H9 (cell line): Measurements from ENCODE around the gene SLCO3A1. TPM values are rescaled to one million over a fixed set of nuclear protein-coding genes. Genes with fewer than 3 reads are reported as not detected.

Source experiments
- DNase-seq: peaks from one replicate; pipeline ENCODE4 v3.0.0-alpha.2; 2017
- H2AFZ ChIP-seq: one replicate; pipeline ENCODE4 v1.6.1; 2013; ENCODE audit warnings: mild to moderate bottlenecking, low read length, control low read depth, moderate library complexity
- H2AK5ac ChIP-seq: 2 replicates; pipeline ENCODE4 v1.6.1; 2013; ENCODE audit warnings: low read length, control low read depth, mixed read lengths; ENCODE audit not compliant: insufficient read length
- H2BK120ac ChIP-seq: one replicate; pipeline ENCODE4 v1.6.1; 2013; ENCODE audit warnings: low read depth, mild to moderate bottlenecking, low read length, control low read depth, inconsistent platforms; ENCODE audit not compliant: poor library complexity, severe bottlenecking
- H2BK12ac ChIP-seq: 2 replicates; pipeline ENCODE4 v1.6.1; 2013; ENCODE audit warnings: low read length, control low read depth, mixed read lengths, low read depth; ENCODE audit not compliant: insufficient read length
- H2BK15ac ChIP-seq: 2 replicates; pipeline ENCODE4 v1.6.1; 2013; ENCODE audit warnings: low read depth, low read length, control low read depth
- H2BK20ac ChIP-seq: one replicate; pipeline ENCODE4 v1.6.1; 2013; ENCODE audit warnings: low read depth, mild to moderate bottlenecking, low read length, control low read depth, inconsistent platforms; ENCODE audit not compliant: poor library complexity, severe bottlenecking
- H2BK5ac ChIP-seq: 2 replicates; pipeline ENCODE4 v1.6.1; 2013; ENCODE audit warnings: low read length, control low read depth, mixed read lengths; ENCODE audit not compliant: insufficient read length
- H3K14ac ChIP-seq: 2 replicates; pipeline ENCODE4 v1.6.1; 2013; ENCODE audit warnings: low read length, control low read depth; ENCODE audit not compliant: insufficient read depth
- H3K18ac ChIP-seq: 2 replicates; pipeline ENCODE4 v1.6.1; 2013; ENCODE audit warnings: low read depth, mild to moderate bottlenecking, mixed read lengths, low read length, control low read depth; ENCODE audit not compliant: insufficient read length
- H3K23ac ChIP-seq: 2 replicates; pipeline ENCODE4 v1.6.1; 2013; ENCODE audit warnings: low read length, control low read depth, mixed read lengths, low read depth; ENCODE audit not compliant: insufficient read length
- H3K23me2 ChIP-seq: 2 replicates; pipeline ENCODE4 v1.6.1; 2013; ENCODE audit warnings: low read depth, mild to moderate bottlenecking, mixed read lengths, low read length, control low read depth; ENCODE audit not compliant: insufficient read length, poor library complexity, severe bottlenecking
- H3K27ac ChIP-seq: 2 replicates; pipeline ENCODE4 v1.5.1; 2013; ENCODE audit warnings: low read length, control low read depth, mixed read lengths, low read depth; ENCODE audit not compliant: insufficient read length
- H3K27me3 ChIP-seq: 2 replicates; pipeline ENCODE4 v1.6.1; 2013; ENCODE audit warnings: low read length, control low read depth, inconsistent platforms; ENCODE audit not compliant: insufficient read depth
- H3K4ac ChIP-seq: 2 replicates; pipeline ENCODE4 v1.6.1; 2013; ENCODE audit warnings: low read depth, mild to moderate bottlenecking, control low read depth, inconsistent platforms, low read length, moderate library complexity
- H3K4me1 ChIP-seq: 2 replicates; pipeline ENCODE4 v1.6.1; 2013; ENCODE audit warnings: low read length, control low read depth, inconsistent platforms; ENCODE audit not compliant: insufficient read depth
- H3K4me2 ChIP-seq: 2 replicates; pipeline ENCODE4 v1.6.1; 2013; ENCODE audit warnings: low read length, control low read depth, mixed read lengths; ENCODE audit not compliant: insufficient read length, insufficient read depth
- H3K56ac ChIP-seq: 2 replicates; pipeline ENCODE4 v1.6.1; 2013; ENCODE audit warnings: low read depth, mild to moderate bottlenecking, mixed read lengths, low read length, control low read depth; ENCODE audit not compliant: insufficient read length
- H3K79me1 ChIP-seq: 2 replicates; pipeline ENCODE4 v1.6.1; 2013; ENCODE audit warnings: low read depth, mild to moderate bottlenecking, moderate library complexity, low read length, control low read depth, inconsistent platforms; ENCODE audit not compliant: insufficient read depth, poor library complexity, severe bottlenecking
- H3K79me2 ChIP-seq: 2 replicates; pipeline ENCODE4 v1.6.1; 2013; ENCODE audit warnings: low read length, control low read depth, inconsistent platforms; ENCODE audit not compliant: insufficient read depth
- H3K9ac ChIP-seq: 2 replicates; pipeline ENCODE4 v1.6.1; 2013; ENCODE audit warnings: low read length, control low read depth, mixed read lengths; ENCODE audit not compliant: insufficient read length; ENCODE audit errors: extremely low read depth
- H3K9me3 ChIP-seq: one replicate; pipeline ENCODE4 v1.6.1; 2013; ENCODE audit warnings: low read depth, low read length, inconsistent platforms; ENCODE audit not compliant: control insufficient read depth
- H3T11ph ChIP-seq: one replicate; pipeline ENCODE4 v1.6.1; 2013; ENCODE audit warnings: mild to moderate bottlenecking, low read length, control low read depth, inconsistent platforms
- H4K20me1 ChIP-seq: one replicate; pipeline ENCODE4 v1.6.1; 2013; ENCODE audit not compliant: control insufficient read depth, insufficient read length, insufficient read depth
- H4K5ac ChIP-seq: 2 replicates; pipeline ENCODE4 v1.6.1; 2013; ENCODE audit warnings: low read depth, mild to moderate bottlenecking, mixed read lengths, low read length, control low read depth; ENCODE audit not compliant: insufficient read length
- H4K8ac ChIP-seq: replicated peaks from 2 replicates; pipeline ENCODE4 v1.6.1; 2013; ENCODE audit warnings: low read length, control low read depth, mixed read lengths, low read depth; ENCODE audit not compliant: insufficient read length
- H4K91ac ChIP-seq: 2 replicates; pipeline ENCODE4 v1.6.1; 2013; ENCODE audit warnings: low read depth, mild to moderate bottlenecking, moderate library complexity, mixed read lengths, low read length, control low read depth; ENCODE audit not compliant: insufficient read length
- H3K27ac Mint-ChIP-seq, 3 experiments: 2 replicates in 2 of 3; 3 replicates in 1 of 3; pipeline ENCODE4 v1.8.0; 2020 to 2021; ENCODE audit warnings: mixed read lengths in 3 of 3, mild to moderate bottlenecking in 1 of 3, moderate library complexity in 1 of 3
- H3K27me3 Mint-ChIP-seq: 2 replicates; pipeline ENCODE4 v1.8.0; 2021; ENCODE audit warnings: low read depth, mild to moderate bottlenecking, moderate library complexity, mixed read lengths
- H3K36me3 Mint-ChIP-seq, 3 experiments: 2 replicates in 2 of 3; 3 replicates in 1 of 3; pipeline ENCODE4 v1.8.0; 2020 to 2021; ENCODE audit warnings: low read depth in 3 of 3, mixed read lengths in 3 of 3; ENCODE audit not compliant: insufficient read depth in 1 of 3
- H3K4me1 Mint-ChIP-seq, 2 experiments: 2 replicates each; pipeline ENCODE4 v1.8.0; 2020; ENCODE audit warnings: mixed read lengths in 2 of 2
- H3K4me3 Mint-ChIP-seq, 2 experiments: 2 replicates in 1 of 2; 3 replicates in 1 of 2; pipeline ENCODE4 v1.8.0; 2020 to 2021; ENCODE audit warnings: mild to moderate bottlenecking in 2 of 2, mixed read lengths in 2 of 2, moderate library complexity in 1 of 2
- H3K9me3 Mint-ChIP-seq, 2 experiments: 2 replicates in 1 of 2; 3 replicates in 1 of 2; pipeline ENCODE4 v1.8.0; 2020; ENCODE audit warnings: mild to moderate bottlenecking in 2 of 2, mixed read lengths in 2 of 2, moderate library complexity in 1 of 2
- CTCF ChIP-seq: fragments of 200-600 bp; sonication (generic); conservative IDR thresholded peaks from 3 replicates; pipeline ENCODE4 v1.8.0; 2021; ENCODE audit warnings: antibody characterized with exemption, mild to moderate bottlenecking
- whole genome bisulfite sequencing: extraction: QIAGEN DNeasy Blood & Tissue Kit; methylation state at CpG from one replicate; pipeline ENCODE4 v1.1.7; 2013; ENCODE audit warnings: missing lambda C conversion rate, low lambda C conversion rate, mixed read lengths; ENCODE audit not compliant: insufficient read length; ENCODE audit errors: extremely low coverage; 5-methylcytosine and 5-hydroxymethylcytosine counted together
- total RNA-seq: library from RNA; stranded (reverse); gene quantifications from 2 replicates; pipeline ENCODE4 v1.2.1, GENCODE V29; 2021

Gene SLCO3A1
- total RNA-seq, 1 experiment from 2014 or later: 9.4 TPM

GRCh38 chr15:92166751-92167405, 313.4 kb downstream of the SLCO3A1 start:
- Histone ChIP-seq H3K27me3 (no peaks in the 10 kb centered on the region; the same call in 1 of the 2 replicates), H2BK15ac (no peak overlapping the region), H3K4me2 (no peak overlapping the region), H2BK12ac (no peak overlapping the region), H2AK5ac (no peak overlapping the region), H3K23me2 (no peaks in the 10 kb centered on the region), H4K91ac (no peak overlapping the region), H2BK5ac (no peak overlapping the region), H3K79me1 (no peaks in the 10 kb centered on the region), H2AFZ (no peak overlapping the region), H3K27ac (no peak overlapping the region), H2BK20ac (no peak overlapping the region), H2BK120ac (no peak overlapping the region), H3K18ac (no peak overlapping the region), H3K9me3 (no peaks in the 10 kb centered on the region), H3K14ac (no peak overlapping the region), H3K56ac (no peak overlapping the region), H3T11ph (no peak overlapping the region), H3K4ac (no peak overlapping the region), H3K9ac (no peak overlapping the region), H3K79me2 (no peaks in the 10 kb centered on the region), H4K8ac (no peak overlapping the region), H3K4me1 (peaks cover 7% of the 10 kb centered on the region; the same call in 1 of the 2 replicates), H4K20me1 (no peaks in the 10 kb centered on the region), H3K23ac (no peak overlapping the region), H4K5ac (no peak overlapping the region)
- no peak for TF ChIP-seq CTCF
- Mint-ChIP-seq H3K36me3 (no peaks in the 10 kb centered on the region), H3K27me3 (peaks cover 6% of the 10 kb centered on the region; the same call in 1 of the 2 replicates), H3K9me3 (peaks cover 0 to 3% of the 10 kb centered on the region in 2 experiments; a peak in 1 of 5 replicates), H3K4me3 (no peak overlapping the region), H3K4me1 (peaks cover 35 to 38% of the 10 kb centered on the region in 2 experiments), H3K27ac (no peak overlapping the region)
- WGBS: 100% methylated on average over 2 of the region's 8 CpGs
- DNase-seq: no peak
